DMS153 treated with DMSO at 0.1 percent for 48 hours (cell line): Measurements from ENCODE around the gene ZNF471.

Source experiments
- DNase-seq: peaks from one replicate; lab custom pipeline; 2025; ENCODE audit not compliant: unreplicated experiment; lab: John Stamatoyannopoulos, UW

Gene ZNF471

GRCh38 chr19:56507446-56508289 lies at the start of gene ZNF471:
Gene ZNF471 (plus strand): TSS chr19:56507855. CDS start chr19:56511572, 3,717 bp downstream.
- DNase-seq: no peak

- DNase-seq: no peak
Observed at GRCh38 chr19:56474308-56474707, 33.3 kb upstream of the ZNF471 start.

GRCh38 chr19:56476093-56476492 lies 31.6 kb upstream of the ZNF471 start:
- no peak for DNase-seq

GRCh38 chr19:56476651-56477428 lies 30.8 kb upstream of the ZNF471 start, which contains the start of gene ZNF667:
Gene ZNF667 (minus strand): TSS chr19:56477345. CDS start chr19:56462370, 14,975 bp downstream.
- no peak for DNase-seq

- DNase-seq: no peak
Observed at GRCh38 chr19:56477429-56478338, 30.0 kb upstream of the ZNF471 start.

GRCh38 chr19:56491399-56491798 lies 16.3 kb upstream of the ZNF471 start:
- no peak for DNase-seq

- DNase-seq: no peak
Observed at GRCh38 chr19:56504581-56504980, 3.1 kb upstream of the ZNF471 start.

GRCh38 chr19:56508290-56508778 lies 679 bp downstream of the ZNF471 start:
- no peak for DNase-seq

- DNase-seq: no peak
Observed at GRCh38 chr19:56525214-56525860, 17.7 kb downstream of the ZNF471 start.

- DNase-seq: no peak
Observed at GRCh38 chr19:56537442-56537841, 29.8 kb downstream of the ZNF471 start.

- no peak for DNase-seq
Observed at GRCh38 chr19:56538254-56538760, 30.7 kb downstream of the ZNF471 start.

- DNase-seq: no peak
Observed at GRCh38 chr19:56538761-56539263, 31.2 kb downstream of the ZNF471 start, which contains the start of gene ZFP28. Gene ZFP28 (plus strand): TSS chr19:56538948. CDS start chr19:56539019, 71 bp downstream.

- no peak for DNase-seq
Observed at GRCh38 chr19:56543776-56544175, 36.1 kb downstream of the ZNF471 start.

GRCh38 chr19:56547535-56547934 lies 39.9 kb downstream of the ZNF471 start:
- DNase-seq: no peak

- DNase-seq: no peak
Observed at GRCh38 chr19:56554272-56554869, 46.7 kb downstream of the ZNF471 start.

GRCh38 chr19:56562766-56563165 lies 55.1 kb downstream of the ZNF471 start:
- DNase-seq: no peak

GRCh38 chr19:56566904-56567273 lies 59.2 kb downstream of the ZNF471 start:
- no peak for DNase-seq

- DNase-seq: peak; percentile 51
Observed at GRCh38 chr19:56567274-56568120, 59.8 kb downstream of the ZNF471 start, which contains the start of gene ZNF470. Gene ZNF470 (plus strand): TSS chr19:56567468. CDS start chr19:56570312, 2,844 bp downstream.
